ENCODE measurements around the gene IQSEC1. TPM values are rescaled to one million over a fixed set of nuclear protein-coding genes. Genes with fewer than 3 reads are reported as not detected.

The IQSEC1 gene
- total and polyA plus RNA-seq, 7 donors = 2.5 to 39.1 (median 23.9) TPM

GRCh38 chr3:12909710-12910109, 163.5 kb downstream of the IQSEC1 start:
- H3K9me3 ChIP-seq = no peaks in the 10 kb centered on the region
- DNase-seq = no peak
- 94 to 96% methylated on average over 7 of the region's 7 CpGs for WGBS, 2 donors
- no peak overlapping the region for H3K27ac ChIP-seq
- intact Hi-C loops (cut with DNase I) = no loop called here
- TF ChIP-seq CTCF (IDR thresholded peaks at IDR 0.05) (no peak), POLR2AphosphoS5 (IDR thresholded peaks at IDR 0.05) (no peak)
- no peaks in the 10 kb centered on the region for H3K4me1 ChIP-seq
- H3K27me3 ChIP-seq = no peaks in the 10 kb centered on the region
- H3K36me3 ChIP-seq = peaks cover 28 to 97% (median 64%) of the 10 kb centered on the region in 4 donors
- H3K4me3 ChIP-seq = no peak overlapping the region

- Histone ChIP-seq H3K36me3 (peaks cover 28 to 97% (median 65%) of the 10 kb centered on the region in 4 donors), H3K4me3 (no peak overlapping the region), H3K4me1 (no peaks in the 10 kb centered on the region), H3K27me3 (no peaks in the 10 kb centered on the region), H3K27ac (no peak overlapping the region), H3K9me3 (no peaks in the 10 kb centered on the region)
- intact Hi-C loops (cut with DNase I) = no loop called here
- 95% methylated on average over 7 of the region's 7 CpGs for WGBS, 2 donors
- no peak for TF ChIP-seq EP300 (IDR thresholded peaks at IDR 0.05)
- no peak for TF ChIP-seq POLR2AphosphoS5 (IDR thresholded peaks at IDR 0.05)
- TF ChIP-seq POLR2A (IDR thresholded peaks at IDR 0.05) = no peak
- no peak for TF ChIP-seq CTCF (IDR thresholded peaks at IDR 0.05)
- no peak for DNase-seq
Observed at GRCh38 chr3:12908859-12909258, 164.4 kb downstream of the IQSEC1 start.

- Histone ChIP-seq H3K27me3 (no peaks in the 10 kb centered on the region), H3K4me1 (no peaks in the 10 kb centered on the region), H3K36me3 (peaks cover 28 to 94% (median 68%) of the 10 kb centered on the region in 4 donors), H3K4me3 (no peak overlapping the region), H3K27ac (no peak overlapping the region), H3K9me3 (no peaks in the 10 kb centered on the region)
- no peak for DNase-seq
- no peak for TF ChIP-seq POLR2A (IDR thresholded peaks at IDR 0.05)
- TF ChIP-seq EP300 (IDR thresholded peaks at IDR 0.05) = no peak
- TF ChIP-seq CTCF (IDR thresholded peaks at IDR 0.05) = no peak
- no peak for TF ChIP-seq POLR2AphosphoS5 (IDR thresholded peaks at IDR 0.05)
- WGBS, 2 donors = 96 to 97% methylated on average over 28 of the region's 28 CpGs
- intact Hi-C loops (cut with DNase I) = no loop called here
Observed at GRCh38 chr3:12908136-12908730, 165.0 kb downstream of the IQSEC1 start.

GRCh38 chr3:12907729-12908128, 165.5 kb downstream of the IQSEC1 start:
- Histone ChIP-seq H3K36me3 (peaks cover 28 to 94% (median 68%) of the 10 kb centered on the region in 4 donors), H3K9me3 (no peaks in the 10 kb centered on the region), H3K27ac (no peak overlapping the region), H3K4me3 (no peak overlapping the region), H3K27me3 (no peaks in the 10 kb centered on the region), H3K4me1 (no peaks in the 10 kb centered on the region)
- intact Hi-C loops (cut with DNase I) = no loop called here
- TF ChIP-seq CTCF (IDR thresholded peaks at IDR 0.05) (no peak), POLR2AphosphoS5 (IDR thresholded peaks at IDR 0.05) (no peak), EP300 (IDR thresholded peaks at IDR 0.05) (no peak), POLR2A (IDR thresholded peaks at IDR 0.05) (no peak)
- WGBS, 2 donors = 92 to 94% methylated on average over 18 of the region's 18 CpGs
- no peak for DNase-seq

GRCh38 chr3:12907296-12907695, 165.9 kb downstream of the IQSEC1 start:
- TF ChIP-seq POLR2A (IDR thresholded peaks at IDR 0.05) = no peak
- no peak for TF ChIP-seq EP300 (IDR thresholded peaks at IDR 0.05)
- TF ChIP-seq POLR2AphosphoS5 (IDR thresholded peaks at IDR 0.05) = no peak
- no peak for TF ChIP-seq CTCF (IDR thresholded peaks at IDR 0.05)
- no peak for DNase-seq
- 91% methylated on average over 16 of the region's 16 CpGs for WGBS, 2 donors

More at GRCh38 chr3:12907296-12907695, 165.9 kb downstream of the IQSEC1 start:
- no peaks in the 10 kb centered on the region for H3K27me3 ChIP-seq
- H3K9me3 ChIP-seq = no peaks in the 10 kb centered on the region
- no peaks in the 10 kb centered on the region for H3K4me1 ChIP-seq
- no peak overlapping the region for H3K4me3 ChIP-seq
- intact Hi-C loops (cut with DNase I) = no loop called here
- peaks cover 28 to 95% (median 68%) of the 10 kb centered on the region in 4 donors for H3K36me3 ChIP-seq
- H3K27ac ChIP-seq = no peak overlapping the region

Data from sigmoid colon (tissue), 7 donors.